Mucosa of descending colon (tissue), 3 donors: ENCODE measurements around the gene BTBD19. TPM values are rescaled to one million over a fixed set of nuclear protein-coding genes. Genes with fewer than 3 reads are reported as not detected.

ENCODE experiments used
- ATAC-seq: fragments of 200-7000 bp; cut with Tn5 transposase; one replicate; pipeline ENCODE4 v1.9.1; 2020; ENCODE audit warnings: mild to moderate bottlenecking, moderate library complexity
- DNase-seq, 3 donors: peaks; one replicate each; pipeline ENCODE4 v3.0.0-alpha.2; 2020
- H3K36me3 ChIP-seq: fragments of 200-600 bp; one replicate; pipeline ENCODE4 v1.8.0; 2021; ENCODE audit warnings: low read depth, mild to moderate bottlenecking
- H3K4me1 ChIP-seq: fragments of 200-600 bp; one replicate; pipeline ENCODE4 v1.8.0; 2021; ENCODE audit warnings: low read depth, mild to moderate bottlenecking
- H3K4me3 ChIP-seq: fragments of 200-600 bp; one replicate; pipeline ENCODE4 v1.8.0; 2021; ENCODE audit warnings: mild to moderate bottlenecking
- H3K9me3 ChIP-seq: fragments of 200-600 bp; one replicate; pipeline ENCODE4 v1.8.0; 2021; ENCODE audit warnings: mild to moderate bottlenecking
- CTCF ChIP-seq: fragments of 200-600 bp; IDR thresholded peaks from one replicate; pipeline ENCODE4 v1.8.0; 2022; ENCODE audit warnings: antibody characterized with exemption, mild to moderate bottlenecking
- intact Hi-C, 2 donors: fragments of 100-400 bp; cut with DNase I in 1 of 2; cut with micrococcal nuclease in 1 of 2; formaldehyde crosslinking; loops; one replicate each; pipeline versions ENCODE4 v1.11.0 to v1.11.1; 2022; cut with DNase I, micrococcal nuclease
- total RNA-seq, 3 donors: library from RNA; stranded (reverse); fragmentation: NEBNext Ultra II Directional in 2 of 3; extraction: Animal tissue kit (Norgen Biotek cat#: 25700) in 2 of 3; gene quantifications; one replicate each; pipeline versions ENCODE4 v1.2.1 to v1.2.4, GENCODE V29; 2021 to 2023
- donor health status: DM: no; HTN: no; CAD: no; lungs with moderate emphysema.
- donor health status: DM: no; HTN: no; CAD: no.
- donor health status: DM: no; HTN: yes; CAD: no.

Gene BTBD19
- total RNA-seq, 3 donors from 2014 or later: 2.8 to 4.4 (median 3.2) TPM

- ATAC-seq (no peak), DNase-seq (no peak)
- Histone ChIP-seq H3K36me3 (no peaks in the 10 kb centered on the region), H3K4me1 (no peaks in the 10 kb centered on the region), H3K4me3 (no peak overlapping the region), H3K9me3 (no peaks in the 10 kb centered on the region)
- no peak for TF ChIP-seq CTCF
- intact Hi-C loops: no loop called here
Observed at GRCh38 chr1:44860331-44860730, 52.0 kb downstream of the BTBD19 start.

GRCh38 chr1:44860891-44861425 lies 52.6 kb downstream of the BTBD19 start:
- TF ChIP-seq CTCF: no peak
- ATAC-seq (no peak), DNase-seq (no peak)
- Histone ChIP-seq H3K4me3 (no peak overlapping the region), H3K4me1 (no peaks in the 10 kb centered on the region), H3K36me3 (no peaks in the 10 kb centered on the region), H3K9me3 (no peaks in the 10 kb centered on the region)
- intact Hi-C loops: no loop called here

GRCh38 chr1:44862829-44863401 lies 54.6 kb downstream of the BTBD19 start:
- ATAC-seq (no peak), DNase-seq (no peak)
- H3K9me3 ChIP-seq: no peaks in the 10 kb centered on the region
- intact Hi-C loops: no loop called here
- H3K36me3 ChIP-seq: no peaks in the 10 kb centered on the region
- no peak for TF ChIP-seq CTCF
- H3K4me3 ChIP-seq: no peak overlapping the region
- H3K4me1 ChIP-seq: no peaks in the 10 kb centered on the region

Other genes starting within 250 kb of the BTBD19 start
- gene TMEM53, start 134.0 kb upstream of the BTBD19 start, total RNA-seq: 10 to 100 TPM; 19.3 to 46.0 (median 36.6) TPM
- 1 to 10 TPM; 1.7 to 4.1 (median 2.3) TPM for gene ARMH1, start 133.8 kb upstream of the BTBD19 start, total RNA-seq
- gene RNU5D-1, start 77.4 kb upstream of the BTBD19 start, total RNA-seq: 10 to 100 TPM in 1 of 3 donors, not detected in 2; 15.9 TPM
- gene KIF2C, start 68.7 kb upstream of the BTBD19 start, total RNA-seq: 10 to 100 TPM in 1 of 3 donors, 1 to 10 TPM in 2; 2.7 to 15.0 (median 4.1) TPM
- gene RPS8, start 33.0 kb upstream of the BTBD19 start, total RNA-seq: 1,000 to 10,000 TPM; 1,308 to 1,364 (median 1,337) TPM
- gene BEST4, start 20.4 kb upstream of the BTBD19 start, total RNA-seq: 100 to 1,000 TPM in 1 of 3 donors, 10 to 100 TPM in 2; 35.1 to 179 (median 94.0) TPM
- 10 to 100 TPM in 2 of 3 donors, 1 to 10 TPM in 1; 6.4 to 14.5 (median 12.0) TPM for gene PLK3, start 8.1 kb upstream of the BTBD19 start, total RNA-seq
- 1 to 10 TPM in 1 of 3 donors, under 1 TPM in 1, not detected in 1; 0.67 to 1.6 TPM for gene DYNLT4, start 1.2 kb upstream of the BTBD19 start, total RNA-seq
- gene PTCH2, start 34.7 kb downstream of the BTBD19 start, total RNA-seq: 1 to 10 TPM in 1 of 3 donors, under 1 TPM in 2; 0.39 to 2.7 (median 0.64) TPM
- gene EIF2B3, start 178.1 kb downstream of the BTBD19 start, total RNA-seq: 10 to 100 TPM; 11.1 to 19.8 (median 15.7) TPM
- gene HECTD3, start 202.8 kb downstream of the BTBD19 start, total RNA-seq: 100 to 1,000 TPM in 2 of 3 donors, 10 to 100 TPM in 1; 78.0 to 143 (median 108) TPM
- 10 to 100 TPM; 44.8 to 69.8 (median 51.3) TPM for gene UROD, start 203.7 kb downstream of the BTBD19 start, total RNA-seq